Measurements from ENCODE around the gene REC114.

The REC114 gene

DNA sequence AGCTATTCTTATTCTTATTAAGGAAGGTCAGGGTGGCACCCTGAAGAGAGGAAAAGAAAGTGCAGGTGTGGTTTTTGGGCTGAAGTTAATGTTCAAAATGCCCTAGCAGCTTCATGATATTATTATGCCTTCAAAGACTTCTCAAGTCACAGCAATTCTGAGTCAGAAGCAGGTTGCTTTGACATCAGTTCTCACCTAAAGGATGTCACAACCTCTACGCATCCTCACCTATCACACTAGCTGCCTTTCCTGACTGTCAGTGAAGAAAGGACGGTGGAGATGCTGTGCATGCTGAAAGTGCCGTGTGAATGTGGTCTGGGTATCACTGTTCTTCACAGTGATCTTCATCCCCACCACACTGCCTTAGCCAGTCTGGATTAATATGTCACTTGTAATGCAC lies 140.6 kb downstream of the REC114 start:
- DNase-seq: no peak

DNA sequence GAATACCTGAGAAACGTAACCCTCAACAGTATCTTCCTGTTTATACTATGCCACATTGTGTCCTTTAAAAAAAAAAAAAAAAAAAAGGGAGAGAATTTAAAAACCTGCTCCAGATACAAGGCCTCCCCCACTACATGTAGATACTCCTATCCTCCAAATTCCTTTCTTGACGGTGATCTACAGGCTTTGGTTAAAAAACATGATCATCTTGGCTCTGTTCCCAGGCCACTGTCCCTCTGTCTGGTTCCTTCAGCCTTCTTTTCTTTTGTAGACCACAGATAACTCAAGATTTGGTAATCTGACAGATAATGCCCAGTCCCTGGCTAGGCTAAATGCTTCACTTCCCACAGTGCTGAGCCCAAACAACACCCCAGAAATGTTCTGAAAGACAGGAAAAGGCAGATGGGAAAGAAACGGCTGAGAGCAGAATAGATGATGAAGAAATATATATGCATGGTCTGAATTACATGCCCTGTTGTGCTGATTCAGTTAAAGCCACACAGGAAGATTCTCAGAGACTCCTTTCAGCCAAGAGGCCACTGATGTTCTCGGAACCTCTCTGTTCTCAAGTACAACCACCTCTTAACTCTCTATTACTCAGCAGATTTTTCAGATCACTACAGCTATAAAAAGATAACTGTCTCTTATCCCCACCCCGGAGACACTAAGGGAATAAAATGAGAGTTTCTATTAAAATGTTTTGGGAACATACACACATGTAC lies 141.9 kb downstream of the REC114 start:
- no peak for DNase-seq

DNA sequence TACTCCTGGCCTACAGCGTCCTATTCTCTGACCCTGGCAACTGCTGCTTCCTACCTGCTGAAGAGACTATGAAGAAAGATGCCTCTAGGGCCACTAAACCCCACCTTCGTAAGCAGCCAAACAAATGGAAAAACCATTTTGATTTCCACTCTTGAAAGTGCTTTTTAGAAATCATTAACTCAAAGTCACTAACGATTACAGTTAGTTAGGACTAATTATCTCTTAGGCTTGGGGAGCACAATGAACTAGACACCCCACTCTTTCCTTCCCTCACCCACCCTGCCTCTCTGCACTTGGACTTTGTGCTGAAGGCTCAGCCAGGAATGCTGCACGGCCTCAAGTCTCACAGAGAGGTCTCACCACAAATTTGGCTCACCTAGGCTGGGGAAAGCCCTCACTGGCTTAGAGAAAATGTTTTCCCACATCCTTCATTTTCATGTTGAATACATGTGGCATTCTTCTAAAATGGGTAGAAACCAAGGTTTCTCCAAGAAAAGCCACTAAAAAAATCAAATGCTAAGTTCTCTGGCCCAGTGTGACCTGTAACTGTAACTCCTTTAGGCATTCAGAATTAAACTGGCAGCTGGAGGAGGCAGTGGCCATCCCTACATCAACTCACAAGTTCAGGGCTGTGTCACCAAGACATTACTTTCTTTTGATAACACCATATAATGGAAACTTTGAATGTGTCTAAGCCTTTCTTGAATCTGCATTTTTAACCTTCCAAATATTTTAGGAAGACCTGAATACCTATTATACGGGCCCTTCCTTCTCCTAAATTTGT lies 143.1 kb downstream of the REC114 start:
- DNase-seq: no peak

DNA sequence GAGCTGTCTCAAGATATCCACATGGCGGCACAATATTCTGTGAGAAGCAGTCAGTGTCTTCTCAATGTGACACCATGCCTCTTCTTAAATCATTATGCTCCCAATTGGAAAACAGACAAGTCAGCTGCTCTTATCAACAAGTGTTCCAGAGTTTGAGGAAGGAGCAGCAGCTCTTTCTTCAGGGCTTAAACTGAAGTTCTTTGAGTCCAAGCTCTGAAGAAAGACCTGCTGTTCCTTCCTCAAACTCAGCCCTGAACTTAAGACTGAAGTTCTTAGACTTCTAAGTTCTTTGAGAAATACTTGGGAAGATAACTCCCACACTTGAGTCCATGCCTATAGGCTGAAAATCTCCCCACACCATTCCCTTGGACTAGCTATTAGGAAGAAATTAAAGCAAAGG lies 146.8 kb downstream of the REC114 start:
- DNase-seq: no peak

DNA sequence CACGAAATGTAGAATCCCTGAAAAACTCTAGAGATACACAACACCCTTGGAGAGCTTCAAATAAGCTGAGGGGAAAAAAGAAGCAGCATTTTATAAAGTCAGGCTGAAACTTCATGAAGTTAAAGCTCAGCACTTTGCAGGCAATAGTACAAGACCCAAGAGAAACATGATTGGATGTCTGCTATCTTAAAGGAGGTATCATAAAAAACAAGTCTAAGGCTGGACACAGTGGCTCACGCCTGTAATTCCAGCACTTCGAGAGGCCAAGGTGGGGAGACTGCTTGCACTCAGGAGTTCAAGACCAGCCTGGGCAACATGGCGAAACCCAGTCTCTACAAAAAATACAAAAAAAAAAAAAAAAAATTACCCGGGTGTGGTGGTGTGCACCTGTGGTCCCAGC lies 147.3 kb downstream of the REC114 start:
- no peak for DNase-seq

DNA sequence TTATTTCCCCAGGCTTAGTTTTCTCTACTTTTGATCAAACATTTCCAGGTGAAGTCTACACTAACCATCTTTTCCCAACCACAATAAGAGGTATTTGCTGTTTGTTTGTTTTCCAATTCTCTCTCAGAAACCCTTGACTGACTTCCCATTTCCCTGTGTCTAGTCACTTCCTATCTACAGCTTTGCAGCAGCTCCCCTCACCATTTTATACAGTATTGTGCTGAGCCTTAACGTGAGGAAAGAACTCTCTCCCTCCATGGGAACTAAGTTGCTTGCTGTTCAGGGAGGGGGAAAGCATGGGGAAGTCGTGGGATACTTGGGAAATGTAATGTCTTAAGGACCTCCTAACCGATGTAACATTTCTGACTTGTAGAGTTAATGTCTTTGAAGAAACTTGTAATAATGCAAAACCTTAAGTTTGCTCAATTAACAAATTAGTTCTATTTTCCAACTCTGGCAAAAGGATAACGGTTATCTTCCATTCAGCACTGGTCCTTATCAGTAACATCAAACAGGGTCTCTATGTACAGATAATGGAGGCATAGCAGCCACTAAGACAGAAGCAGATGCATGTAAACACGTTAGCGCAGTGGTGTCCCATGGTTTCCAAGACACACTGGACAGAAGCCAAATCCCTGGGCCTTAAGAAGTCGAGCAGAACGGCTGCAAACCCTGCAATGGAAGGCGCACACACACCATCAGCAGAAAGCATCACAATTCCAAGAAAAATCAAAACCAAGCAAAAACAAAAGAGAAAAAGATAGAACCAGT lies 150.5 kb downstream of the REC114 start:
- no peak for DNase-seq

DNA sequence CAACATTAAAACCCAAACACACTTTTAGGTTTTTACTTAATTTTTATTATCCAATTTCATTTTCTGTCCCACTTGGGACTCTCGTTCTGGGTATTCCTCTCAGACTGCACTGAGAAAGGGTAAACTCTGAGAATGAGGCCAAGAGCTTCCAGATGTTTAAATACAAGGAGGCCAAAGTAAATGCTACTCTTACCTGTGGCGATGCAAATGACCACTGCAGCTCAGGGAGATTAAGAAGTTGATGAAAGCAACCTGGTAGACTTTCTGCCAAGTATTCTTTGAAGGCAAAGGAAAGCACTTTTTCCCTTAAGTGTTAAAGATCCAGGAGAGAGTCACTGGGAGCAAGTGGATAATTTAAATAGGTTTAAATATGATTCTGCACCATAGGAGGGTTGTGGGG lies 151.1 kb downstream of the REC114 start:
- no peak for DNase-seq

DNA sequence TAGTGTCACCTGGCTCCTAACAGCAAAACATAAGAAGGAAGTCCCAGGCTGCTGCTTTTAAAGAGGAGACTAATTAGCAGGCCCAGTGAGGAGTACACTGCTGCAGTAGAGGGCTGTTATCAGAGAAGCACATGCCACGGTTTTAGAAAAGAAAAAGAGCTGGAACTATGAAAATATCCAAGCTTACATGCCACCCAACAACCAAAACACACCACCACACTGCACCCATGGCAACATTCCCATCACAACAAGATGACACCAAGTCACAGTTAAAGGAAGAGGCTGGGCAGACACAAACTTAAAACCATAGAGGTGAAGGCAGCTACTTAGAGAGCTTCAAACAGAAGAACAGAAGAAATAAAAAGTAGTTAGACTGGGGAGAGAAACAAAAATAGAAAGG lies 153.2 kb downstream of the REC114 start:
- DNase-seq: no peak

DNA sequence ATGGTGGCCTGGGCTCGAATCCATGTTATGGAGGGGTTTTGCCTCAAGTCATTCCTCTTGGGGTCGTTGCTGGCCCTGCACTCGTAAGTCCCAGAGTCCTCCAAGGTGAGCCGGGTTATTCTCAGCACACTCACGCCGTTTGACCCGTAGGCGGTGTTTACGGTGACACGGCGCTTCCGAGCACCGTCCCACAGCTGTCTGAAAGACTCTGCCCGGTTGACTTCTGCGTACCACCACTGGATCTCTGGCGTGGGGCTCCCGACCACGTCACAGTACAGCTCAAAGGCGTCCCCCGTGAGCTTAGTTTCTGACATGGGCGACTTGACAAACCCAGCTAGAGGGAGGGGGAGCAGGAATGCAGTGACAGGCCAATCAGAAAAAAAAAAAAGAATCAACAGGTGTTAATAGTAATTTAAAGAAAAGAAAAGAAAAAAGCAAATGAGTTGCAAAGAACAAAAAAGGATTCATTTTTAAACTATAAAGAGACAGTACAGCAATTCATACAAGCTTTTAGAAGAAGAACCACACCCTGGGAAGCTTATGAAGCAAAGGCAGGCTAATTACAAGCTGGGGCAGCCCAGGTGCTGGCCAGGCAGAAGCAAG lies 154.2 kb downstream of the REC114 start:
- DNase-seq: no peak

DNA sequence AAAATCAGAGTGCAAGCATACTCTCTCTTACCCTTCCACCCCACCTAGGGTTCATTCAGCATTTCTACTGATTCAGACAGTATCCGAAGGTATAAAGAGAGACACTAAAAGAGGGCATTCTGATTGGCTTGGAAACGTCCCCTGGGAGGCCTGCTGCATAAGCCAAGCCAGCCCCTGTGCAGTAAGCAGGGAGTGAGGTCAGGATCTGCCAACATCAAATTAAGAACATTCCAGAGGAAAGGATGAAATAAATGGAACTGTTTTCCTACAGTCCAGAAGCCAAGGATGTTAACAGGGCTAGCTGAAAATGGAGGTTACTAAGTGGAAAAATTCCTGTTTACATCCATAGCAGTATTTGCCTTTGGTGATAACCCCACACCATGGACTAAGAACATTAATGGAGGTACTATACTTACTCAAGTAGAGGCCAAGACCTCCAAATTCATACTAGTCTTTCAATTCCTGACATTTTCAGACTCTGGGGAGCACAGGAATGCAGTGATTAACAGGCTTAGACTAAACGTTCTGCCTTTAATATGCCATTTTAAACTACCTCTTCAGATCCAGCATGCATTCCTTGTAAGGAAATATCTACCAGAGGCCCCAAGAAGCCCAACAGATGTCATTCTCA lies 155.7 kb downstream of the REC114 start:
- DNase-seq: no peak

DNA sequence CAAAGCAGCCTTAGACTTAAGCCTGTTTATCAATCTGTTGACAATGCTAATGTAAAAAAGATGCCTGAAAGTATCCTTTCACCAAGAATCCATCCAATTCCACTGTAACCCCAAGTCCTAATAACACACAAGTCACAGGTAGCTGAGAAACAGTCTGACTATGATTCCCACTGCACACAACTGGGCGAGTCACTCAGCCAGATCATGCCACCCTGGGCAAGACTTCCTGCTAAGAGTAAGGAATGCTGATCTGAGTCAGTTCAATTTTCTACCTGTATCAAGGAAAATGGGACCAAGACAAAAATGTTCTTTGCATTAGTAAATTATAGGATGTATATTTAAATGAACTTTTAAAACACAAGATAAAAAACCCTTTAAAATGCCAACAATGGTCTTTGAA lies 157.0 kb downstream of the REC114 start:
- DNase-seq: no peak

DNA sequence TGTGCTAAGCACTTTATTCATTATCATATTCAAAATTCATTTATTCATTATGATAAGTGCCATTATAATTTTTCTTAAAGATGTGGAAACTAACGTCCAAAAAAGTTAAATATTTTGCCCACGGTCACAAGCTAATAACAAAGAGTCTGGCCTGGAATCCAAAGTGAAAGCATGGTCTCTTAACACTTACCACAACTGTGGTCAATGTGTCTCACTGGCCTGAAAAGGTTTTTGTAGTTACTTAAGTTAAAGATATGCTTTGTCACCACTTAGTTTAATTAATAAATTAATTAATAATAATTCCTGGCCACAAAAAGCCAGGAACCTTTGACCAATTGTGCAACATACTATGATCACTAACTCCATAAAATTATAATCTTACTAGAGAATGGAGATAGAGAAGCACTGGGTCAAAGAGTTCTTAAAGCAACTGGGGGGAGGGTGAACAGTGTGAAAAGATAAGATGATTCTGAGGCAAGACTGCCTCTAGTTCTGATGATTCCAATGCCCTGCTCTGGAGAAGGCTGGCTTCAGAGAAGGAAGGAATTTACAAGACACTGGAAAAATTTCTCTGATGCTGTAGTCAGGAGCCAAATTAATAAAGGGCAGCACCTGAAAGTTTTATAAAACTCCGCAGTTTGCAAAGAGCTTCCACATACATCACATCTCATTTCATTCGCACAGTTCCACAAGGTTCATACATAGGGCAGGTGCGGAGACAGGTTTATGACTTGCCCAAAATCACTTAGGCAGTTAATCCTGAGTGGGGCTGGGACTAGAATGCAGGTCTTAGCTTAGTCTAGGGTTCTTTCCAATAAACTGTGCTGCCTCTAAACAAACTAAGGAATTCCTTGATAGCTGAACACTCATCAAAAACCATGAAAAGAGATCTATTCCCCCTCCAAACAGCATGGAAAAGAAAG lies 157.7 kb downstream of the REC114 start:
- no peak for DNase-seq

DNA sequence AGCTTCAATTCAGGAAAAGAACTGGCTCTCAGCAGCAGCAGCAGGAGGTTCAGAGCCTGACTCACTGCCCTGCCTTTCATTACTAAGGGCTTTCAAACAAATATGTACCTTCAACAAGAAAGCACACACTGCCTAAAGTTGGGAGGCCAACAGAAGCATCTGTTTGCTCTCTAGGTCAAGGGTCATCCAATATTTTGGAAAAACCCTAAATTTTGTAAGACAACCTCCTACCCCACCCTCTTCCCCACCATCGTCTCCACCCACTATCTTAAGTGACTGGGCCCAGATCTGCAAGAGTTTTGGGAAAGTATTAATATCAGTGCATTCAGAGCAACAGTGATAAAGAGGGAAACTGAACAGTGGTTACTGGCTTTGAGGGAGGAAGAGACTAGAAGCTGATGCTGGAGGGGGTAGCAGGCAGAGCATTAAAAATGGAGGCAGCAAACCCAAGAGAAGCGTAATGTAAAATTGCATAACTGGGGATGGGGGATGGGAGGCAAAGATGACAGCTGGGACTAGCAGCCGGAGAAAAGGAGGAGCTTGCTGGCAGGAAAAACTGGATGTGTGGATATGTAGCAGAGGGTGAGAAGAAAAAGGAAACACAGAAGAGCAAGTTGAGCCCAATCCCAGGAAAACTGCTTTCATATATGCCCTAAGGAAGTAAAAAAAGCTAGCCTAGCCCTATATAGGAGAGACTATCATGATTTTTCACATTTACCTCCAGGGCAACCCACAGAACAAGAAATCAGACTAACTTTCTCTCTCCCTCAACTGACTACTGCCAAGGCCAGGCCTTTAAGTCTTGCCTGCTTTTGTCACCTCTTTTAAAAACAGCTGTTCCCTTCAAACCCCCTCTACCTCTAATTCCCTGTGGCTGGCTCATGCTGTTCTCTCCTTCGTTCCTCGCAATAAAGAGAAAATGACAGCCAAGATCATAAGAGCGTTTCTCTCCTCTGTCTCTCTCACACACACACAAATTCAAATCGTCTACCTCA lies 158.8 kb downstream of the REC114 start:
- DNase-seq: no peak

DNA sequence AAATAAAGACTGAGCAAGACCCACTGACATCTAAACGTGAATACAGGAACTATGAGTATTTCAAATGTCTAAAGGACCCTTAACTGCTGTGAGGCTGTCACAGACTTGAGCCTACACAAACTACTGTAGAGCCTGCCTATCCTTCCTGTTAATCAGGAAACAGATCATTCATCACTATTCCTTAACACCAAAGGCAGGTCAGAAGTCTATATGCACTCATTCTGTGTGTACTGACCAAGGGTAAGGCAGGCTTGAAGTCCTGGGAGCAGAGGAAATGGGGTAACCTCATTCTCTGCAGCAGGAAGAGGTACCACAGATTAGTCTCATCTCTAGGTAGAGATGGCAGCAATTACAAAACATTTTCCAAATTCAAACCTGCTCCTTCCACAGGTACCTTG lies 159.5 kb downstream of the REC114 start:
- DNase-seq: no peak

DNA sequence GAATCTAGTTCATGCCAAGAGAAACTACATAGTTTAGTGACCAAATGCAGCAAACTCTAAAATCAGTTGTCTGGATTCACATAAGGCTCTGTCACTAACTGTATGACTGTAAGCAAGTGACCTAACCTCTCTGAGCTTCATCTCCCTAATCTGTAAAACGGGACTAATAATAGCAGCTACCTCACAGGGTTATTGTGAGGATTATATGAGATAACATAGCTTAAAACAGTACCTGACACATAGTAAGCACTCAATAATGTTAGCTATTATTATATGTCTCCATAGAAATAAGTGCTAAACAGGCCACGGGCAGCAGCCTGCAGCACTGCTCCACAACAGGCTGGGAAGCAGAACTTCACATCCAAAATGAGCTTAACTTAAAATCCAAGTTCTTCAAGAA lies 160.0 kb downstream of the REC114 start:
- DNase-seq: no peak

DNA sequence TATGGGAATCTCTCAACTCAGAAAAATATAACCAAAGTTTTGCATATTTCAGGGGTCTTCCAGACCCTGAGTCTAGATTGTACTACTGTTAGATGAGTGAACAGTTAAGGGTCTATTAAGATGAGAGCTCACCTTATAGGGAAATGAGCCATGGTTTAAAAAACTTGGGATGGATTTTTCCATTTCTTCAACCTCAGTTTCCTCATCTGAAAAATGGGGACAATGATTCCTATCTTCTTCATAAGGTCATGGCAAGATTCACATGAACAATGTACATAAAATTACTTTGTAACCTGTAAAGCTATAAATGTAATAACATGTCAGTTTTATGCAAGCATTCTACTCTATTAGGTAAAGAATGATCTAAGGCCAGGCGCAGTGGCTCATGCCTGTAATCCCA lies 161.5 kb downstream of the REC114 start:
- no peak for DNase-seq

DNA sequence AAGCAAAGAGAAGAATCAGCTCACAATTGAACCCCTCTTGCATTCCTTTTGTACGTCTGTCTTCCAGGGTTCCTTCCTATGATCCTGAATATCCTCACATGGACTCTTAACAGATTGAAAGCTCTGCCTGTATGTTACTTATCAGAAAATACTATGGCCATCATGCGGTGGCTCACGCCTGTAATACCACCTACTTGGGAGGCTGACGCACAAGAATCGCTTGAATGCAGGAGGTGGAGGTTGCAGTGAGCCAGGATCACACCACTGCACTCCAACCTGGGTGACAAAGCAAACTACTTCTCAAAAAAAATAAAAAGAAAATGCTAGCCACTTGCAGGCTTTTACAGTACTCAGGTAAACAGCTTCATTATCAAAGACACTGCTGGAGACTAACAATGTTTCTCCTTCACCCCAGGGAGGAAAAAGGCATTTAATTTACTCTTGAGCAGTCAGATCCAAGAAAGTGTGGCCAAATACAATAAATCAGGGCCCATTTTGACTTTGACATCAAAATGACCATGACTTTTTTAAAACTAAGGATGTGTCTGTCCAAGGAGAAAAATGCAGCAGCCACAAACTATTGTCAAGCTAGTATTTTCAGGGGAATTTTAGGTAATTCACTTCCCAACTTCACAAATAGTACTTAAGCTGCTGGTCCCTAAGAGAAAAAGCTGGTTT lies 162.9 kb downstream of the REC114 start:
- DNase-seq: no peak

DNA sequence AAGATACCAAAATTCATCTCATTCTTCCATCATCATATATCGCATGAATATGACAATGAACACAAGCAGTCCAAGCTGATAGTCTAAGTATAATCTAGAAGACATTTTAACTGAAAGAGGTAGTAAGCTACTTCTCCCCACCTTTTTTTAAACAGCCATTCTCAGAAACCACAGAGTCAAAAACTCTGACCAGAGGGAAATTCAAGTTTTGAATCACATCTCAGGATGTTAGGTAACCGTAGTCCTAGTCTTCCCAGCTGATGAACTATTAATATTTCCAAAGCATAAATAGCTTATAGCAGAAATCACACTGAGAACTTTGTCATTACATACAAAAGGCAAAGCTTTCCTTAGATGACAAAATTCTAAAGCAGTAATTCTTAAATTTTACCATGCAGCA lies 164.4 kb downstream of the REC114 start:
- no peak for DNase-seq

DNA sequence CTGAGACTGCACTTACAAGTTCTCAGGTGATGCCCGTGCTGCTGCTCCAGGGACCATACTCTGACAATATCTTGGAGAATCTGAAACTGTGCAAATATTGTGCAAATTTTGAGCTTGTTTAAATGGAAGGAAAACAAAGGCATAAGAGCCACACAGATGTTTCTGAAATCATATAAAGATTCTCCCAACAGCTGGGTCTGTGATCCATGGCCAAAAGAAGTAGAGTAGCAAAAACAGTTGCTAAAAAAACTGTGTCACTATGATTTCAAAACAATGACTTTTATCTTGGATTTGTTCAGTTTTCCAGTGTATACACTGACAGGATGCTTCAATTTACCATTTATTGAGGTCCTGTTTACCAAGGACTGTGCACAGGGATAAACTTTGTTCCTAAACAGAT lies 164.9 kb downstream of the REC114 start:
- no peak for DNase-seq

DNA sequence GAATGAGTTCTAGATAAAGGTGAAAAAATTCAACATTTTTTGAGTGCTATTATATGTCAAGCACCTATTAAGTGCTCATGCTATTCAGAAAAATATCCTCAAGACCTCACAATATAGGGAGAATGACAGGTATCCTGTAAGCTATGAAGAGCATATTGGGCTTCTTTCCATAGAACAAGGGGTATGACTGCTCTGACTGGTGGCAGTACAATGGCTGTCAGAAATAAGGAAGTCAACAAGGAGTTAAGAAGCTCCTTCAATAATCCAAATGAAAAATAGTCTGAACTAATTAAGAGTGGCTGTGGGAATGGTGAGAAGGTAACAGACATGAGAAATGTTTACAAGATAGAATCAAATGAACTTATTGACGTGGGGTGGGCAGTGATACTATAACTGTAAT lies 165.5 kb downstream of the REC114 start:
- no peak for DNase-seq

All from cortex of kidney (tissue), 1 donor.